ENCODE data around the gene LY9. TPM values are rescaled to one million over a fixed set of nuclear protein-coding genes. Genes with fewer than 3 reads are reported as not detected.

The LY9 gene
- total RNA-seq, 1 donor from 2014 or later: 0.11 TPM

DNA sequence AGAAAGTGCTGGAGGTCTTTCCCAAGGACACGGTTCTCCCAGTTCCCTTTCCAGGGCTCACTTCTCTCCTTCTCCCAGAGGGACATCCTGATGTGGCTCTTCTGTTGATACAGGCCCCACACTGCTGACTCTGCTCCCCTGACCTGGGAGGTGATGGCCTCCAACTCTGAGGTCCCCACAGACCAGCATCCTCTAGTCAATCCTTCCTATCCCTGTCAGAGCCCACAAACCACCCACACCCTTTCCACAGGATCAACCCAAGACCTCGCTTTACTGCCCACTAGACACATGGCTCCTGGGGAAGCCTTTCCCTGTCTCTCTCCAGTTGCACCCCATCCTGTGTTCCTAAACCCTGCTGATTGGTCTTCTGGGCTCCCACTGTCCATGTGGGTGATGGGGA lies 45.4 kb upstream of the LY9 start:
- intact Hi-C loops (cut with DNase I): no loop called here
- no peak for DNase-seq (ENCODE audit: low spot score in 2 of 2)
- no peaks in the 10 kb centered on the region for H3K27me3 ChIP-seq
- no peaks in the 10 kb centered on the region for H3K4me1 ChIP-seq
- no peaks in the 10 kb centered on the region for H3K36me3 ChIP-seq
- TF ChIP-seq, protein P1, sequence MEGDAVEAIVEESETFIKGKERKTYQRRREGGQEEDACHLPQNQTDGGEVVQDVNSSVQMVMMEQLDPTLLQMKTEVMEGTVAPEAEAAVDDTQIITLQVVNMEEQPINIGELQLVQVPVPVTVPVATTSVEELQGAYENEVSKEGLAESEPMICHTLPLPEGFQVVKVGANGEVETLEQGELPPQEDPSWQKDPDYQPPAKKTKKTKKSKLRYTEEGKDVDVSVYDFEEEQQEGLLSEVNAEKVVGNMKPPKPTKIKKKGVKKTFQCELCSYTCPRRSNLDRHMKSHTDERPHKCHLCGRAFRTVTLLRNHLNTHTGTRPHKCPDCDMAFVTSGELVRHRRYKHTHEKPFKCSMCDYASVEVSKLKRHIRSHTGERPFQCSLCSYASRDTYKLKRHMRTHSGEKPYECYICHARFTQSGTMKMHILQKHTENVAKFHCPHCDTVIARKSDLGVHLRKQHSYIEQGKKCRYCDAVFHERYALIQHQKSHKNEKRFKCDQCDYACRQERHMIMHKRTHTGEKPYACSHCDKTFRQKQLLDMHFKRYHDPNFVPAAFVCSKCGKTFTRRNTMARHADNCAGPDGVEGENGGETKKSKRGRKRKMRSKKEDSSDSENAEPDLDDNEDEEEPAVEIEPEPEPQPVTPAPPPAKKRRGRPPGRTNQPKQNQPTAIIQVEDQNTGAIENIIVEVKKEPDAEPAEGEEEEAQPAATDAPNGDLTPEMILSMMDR (IDR thresholded peaks at IDR 0.05): no peak
- no peak overlapping the region for H3K4me3 ChIP-seq
- no peak overlapping the region for H3K27ac ChIP-seq
- H3K9me3 ChIP-seq: no peaks in the 10 kb centered on the region

DNA sequence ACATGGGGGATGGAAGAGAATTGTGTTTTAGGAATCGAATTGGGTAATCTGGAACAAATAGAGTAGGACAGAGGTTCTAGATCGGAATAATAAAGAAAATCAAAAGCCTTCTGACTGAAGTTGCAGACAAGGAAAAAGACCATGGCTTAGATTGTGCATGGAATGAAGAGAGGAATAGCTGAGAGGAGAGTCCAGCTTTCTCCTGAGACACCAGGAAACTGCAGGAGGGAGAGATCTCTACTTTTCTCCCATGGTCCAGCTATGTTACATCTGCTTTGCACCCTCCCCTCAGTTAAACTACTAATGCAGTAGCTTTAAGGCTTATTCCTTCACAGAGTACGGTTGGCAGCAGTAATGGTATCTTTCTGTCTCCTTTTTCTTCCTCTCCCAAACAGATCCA lies 43.6 kb upstream of the LY9 start:
- no peaks in the 10 kb centered on the region for H3K9me3 ChIP-seq
- no peaks in the 10 kb centered on the region for H3K36me3 ChIP-seq
- no peak for DNase-seq (ENCODE audit: low spot score in 2 of 2)
- TF ChIP-seq, protein P1 (IDR thresholded peaks at IDR 0.05): no peak
- H3K4me1 ChIP-seq: no peaks in the 10 kb centered on the region
- intact Hi-C loops (cut with DNase I): no loop called here
- no peak overlapping the region for H3K4me3 ChIP-seq
- H3K27ac ChIP-seq: no peak overlapping the region
- H3K27me3 ChIP-seq: no peaks in the 10 kb centered on the region

DNA sequence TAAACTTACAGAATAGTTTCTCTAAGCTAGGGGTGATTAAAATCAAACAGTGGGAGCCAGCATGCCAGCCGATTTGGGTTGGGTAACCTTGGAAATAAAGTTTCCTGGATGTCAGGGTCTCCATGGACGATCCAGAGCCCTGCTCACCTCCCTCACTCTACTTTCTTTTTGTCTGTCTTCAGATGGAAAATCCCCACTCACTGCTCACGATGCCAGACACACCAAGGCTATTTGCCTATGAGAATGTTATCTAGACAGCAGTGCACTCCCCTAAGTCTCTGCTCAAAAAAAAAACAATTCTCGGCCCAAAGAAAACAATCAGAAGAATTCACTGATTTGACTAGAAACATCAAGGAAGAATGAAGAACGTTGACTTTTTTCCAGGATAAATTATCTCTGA lies 43.0 kb upstream of the LY9 start:
- Histone ChIP-seq H3K9me3 (no peaks in the 10 kb centered on the region), H3K4me3 (no peak overlapping the region), H3K4me1 (no peaks in the 10 kb centered on the region), H3K27ac (no peak overlapping the region), H3K27me3 (no peaks in the 10 kb centered on the region), H3K36me3 (no peaks in the 10 kb centered on the region)
- intact Hi-C loops (cut with DNase I): no loop called here
- TF ChIP-seq, protein P1 (IDR thresholded peaks at IDR 0.05): no peak
- DNase-seq (ENCODE audit: low spot score in 2 of 2): no peak

DNA sequence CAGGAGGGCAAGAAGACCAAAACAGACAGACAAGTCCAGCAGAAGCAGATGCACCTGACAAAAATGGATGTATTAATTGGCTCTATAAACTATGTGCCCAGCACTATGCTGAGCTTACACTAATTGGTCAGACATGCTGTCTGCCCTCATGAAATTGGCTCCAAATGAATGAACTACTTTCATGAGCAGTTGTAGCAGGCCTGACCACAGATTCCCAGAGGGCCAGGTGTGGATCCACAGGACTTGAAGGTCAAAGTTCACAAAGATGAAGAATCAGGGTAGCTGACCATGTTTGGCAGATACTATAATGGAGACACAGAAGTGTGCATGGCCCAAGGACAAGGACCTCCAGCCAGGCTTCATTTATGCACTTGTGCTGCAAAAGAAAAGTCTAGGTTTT lies 42.4 kb upstream of the LY9 start:
- Histone ChIP-seq H3K9me3 (no peaks in the 10 kb centered on the region), H3K36me3 (no peaks in the 10 kb centered on the region), H3K4me3 (no peak overlapping the region), H3K27me3 (no peaks in the 10 kb centered on the region), H3K4me1 (no peaks in the 10 kb centered on the region), H3K27ac (no peak overlapping the region)
- TF ChIP-seq, protein P1 (IDR thresholded peaks at IDR 0.05): no peak
- DNase-seq (ENCODE audit: low spot score in 2 of 2): no peak
- intact Hi-C loops (cut with DNase I): no loop called here

DNA sequence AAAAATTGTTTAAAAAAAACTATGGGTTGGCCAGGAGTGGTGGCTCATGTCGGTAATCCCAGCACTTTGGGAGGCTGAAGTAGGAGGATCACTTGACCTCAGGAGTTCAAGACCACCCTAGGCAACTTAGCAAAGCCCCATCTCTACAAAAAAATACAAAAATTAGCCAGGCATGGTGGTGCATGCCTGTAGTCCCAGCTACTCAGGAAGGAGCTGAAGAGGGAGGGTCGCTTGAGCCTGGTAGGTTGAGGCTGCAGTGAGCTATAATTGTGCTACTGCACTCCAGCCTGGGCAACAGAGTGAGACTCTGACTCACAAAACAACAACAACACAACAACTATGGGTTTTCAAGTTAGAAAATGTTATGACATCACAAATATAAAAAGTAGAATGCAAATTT lies 40.5 kb upstream of the LY9 start:
- TF ChIP-seq, protein P1 (IDR thresholded peaks at IDR 0.05): no peak
- DNase-seq (ENCODE audit: low spot score in 2 of 2): no peak
- H3K27ac ChIP-seq: no peak overlapping the region
- no peaks in the 10 kb centered on the region for H3K36me3 ChIP-seq
- H3K9me3 ChIP-seq: no peaks in the 10 kb centered on the region
- intact Hi-C loops (cut with DNase I): no loop called here
- H3K4me3 ChIP-seq: no peak overlapping the region
- H3K27me3 ChIP-seq: no peaks in the 10 kb centered on the region
- H3K4me1 ChIP-seq: no peaks in the 10 kb centered on the region
